Smooth muscle cell (in vitro differentiated cells): ENCODE measurements around the gene LIPT2. TPM values are rescaled to one million over a fixed set of nuclear protein-coding genes. Genes with fewer than 3 reads are reported as not detected.

ENCODE experiments used
- DNase-seq: peaks from one replicate; lab custom pipeline; 2025; ENCODE audit not compliant: unreplicated experiment; lab: John Stamatoyannopoulos, UW
- H2AFZ ChIP-seq: fragments of 200-600 bp; sonication (generic); 2 replicates; pipeline ENCODE4 v1.6.0; 2016; ENCODE audit warnings: antibody characterized with exemption, low read depth, mild to moderate bottlenecking
- H3F3A ChIP-seq: fragments of 200-600 bp; sonication (generic); 2 replicates; pipeline ENCODE4 v1.6.0; 2017; ENCODE audit warnings: antibody characterized with exemption, low read depth
- H3K27ac ChIP-seq: fragments of 200-600 bp; sonication (generic); 2 replicates; pipeline ENCODE4 v1.5.1; 2016; ENCODE audit warnings: low read depth, mild to moderate bottlenecking
- H3K27me3 ChIP-seq: fragments of 200-600 bp; sonication (generic); 2 replicates; pipeline ENCODE4 v1.6.1; 2016; ENCODE audit warnings: low read depth, mild to moderate bottlenecking
- H3K36me3 ChIP-seq: fragments of 200-600 bp; sonication (generic); 2 replicates; pipeline ENCODE4 v1.5.1; 2016; ENCODE audit warnings: low read depth
- H3K4me1 ChIP-seq: fragments of 200-600 bp; sonication (generic); 2 replicates; pipeline ENCODE4 v1.5.1; 2016; ENCODE audit warnings: low read depth
- H3K4me2 ChIP-seq: fragments of 200-600 bp; sonication (generic); 2 replicates; pipeline ENCODE4 v1.6.0; 2016; ENCODE audit warnings: mild to moderate bottlenecking
- H3K4me3 ChIP-seq: fragments of 200-600 bp; sonication (generic); 2 replicates; pipeline ENCODE4 v1.5.1; 2016; ENCODE audit warnings: mild to moderate bottlenecking
- H3K79me2 ChIP-seq: fragments of 200-600 bp; sonication (generic); 2 replicates; pipeline ENCODE4 v1.6.0; 2016; ENCODE audit warnings: low read depth, mild to moderate bottlenecking
- H3K9ac ChIP-seq: fragments of 200-600 bp; sonication (generic); 2 replicates; pipeline ENCODE4 v1.6.0; 2016; ENCODE audit warnings: low read depth
- H3K9me3 ChIP-seq: fragments of 200-600 bp; sonication (generic); replicated peaks from 2 replicates; pipeline ENCODE4 v1.5.1; 2016; ENCODE audit warnings: low read depth
- H4K20me1 ChIP-seq: fragments of 200-600 bp; sonication (generic); 2 replicates; pipeline ENCODE4 v1.6.0; 2016; ENCODE audit warnings: low read depth
- CTCF ChIP-seq: fragments of 200-600 bp; sonication (generic); IDR thresholded peaks from 2 replicates; pipeline ENCODE4 v1.5.1; 2017; ENCODE audit warnings: borderline replicate concordance, mild to moderate bottlenecking, antibody characterized with exemption; ENCODE audit not compliant: insufficient read depth, poor library complexity, severe bottlenecking
- WGBS: methylation state at CpG from one replicate; pipeline ENCODE4 v1.1.7; 2016; ENCODE audit warnings: low lambda C conversion rate; 5-methylcytosine and 5-hydroxymethylcytosine counted together
- polyA plus RNA-seq: library from polyadenylated mRNA; unstranded; fragments of >200 nt; fragmentation: Nextera tagmentation; extraction: Ambion mirVana; gene quantifications from 2 replicates; pipeline ENCODE4 v1.2.1, GENCODE V29; 2016
- total RNA-seq: library from RNA; depleted of rRNA; stranded (reverse); fragments of >200 nt; gene quantifications from 2 replicates; pipeline ENCODE4 v1.2.3, GENCODE V29; 2014

LIPT2 gene
- total and polyA plus RNA-seq, 2 experiments from 2014 or later, result 4.0 to 10.2 TPM

- Histone ChIP-seq H3K9me3 (no peaks in the 10 kb centered on the region), H3K4me2 (no peak overlapping the region), H3K4me3 (no peak overlapping the region), H3K27me3 (no peaks in the 10 kb centered on the region), H3K4me1 (no peaks in the 10 kb centered on the region), H3K36me3 (no peaks in the 10 kb centered on the region), H4K20me1 (no peaks in the 10 kb centered on the region), H2AFZ (no peak overlapping the region), H3F3A (no peaks in the 10 kb centered on the region), H3K27ac (no peak overlapping the region), H3K9ac (no peak overlapping the region), H3K79me2 (no peaks in the 10 kb centered on the region)
- TF ChIP-seq CTCF, result peak; percentile 17
- WGBS, result 86% methylated on average over 1 of the region's 1 CpG
- DNase-seq, result no peak
These were observed 5.6 kb downstream of the LIPT2 start for GRCh38 chr11:74487875-74488274.

- TF ChIP-seq CTCF, result no peak
- Histone ChIP-seq H3K79me2 (no peaks in the 10 kb centered on the region), H3K27me3 (no peaks in the 10 kb centered on the region), H3K36me3 (no peaks in the 10 kb centered on the region), H3F3A (no peaks in the 10 kb centered on the region), H3K9ac (no peak overlapping the region), H3K4me3 (no peak overlapping the region), H3K4me2 (no peak overlapping the region), H3K4me1 (no peaks in the 10 kb centered on the region), H2AFZ (no peak overlapping the region), H3K27ac (no peak overlapping the region), H4K20me1 (no peaks in the 10 kb centered on the region), H3K9me3 (no peaks in the 10 kb centered on the region)
- no peak for DNase-seq
- WGBS, result 92% methylated on average over 2 of the region's 2 CpGs
These were observed 7.7 kb downstream of the LIPT2 start for GRCh38 chr11:74485868-74486267.

GRCh38 chr11:74480688-74481417 lies 12.7 kb downstream of the LIPT2 start:
- H3K27ac ChIP-seq, result no peak overlapping the region
- H3K79me2 ChIP-seq, result no peaks in the 10 kb centered on the region
- no peak for TF ChIP-seq CTCF
- no peaks in the 10 kb centered on the region for H3K4me1 ChIP-seq
- H3K4me3 ChIP-seq, result no peak overlapping the region
- H3K9ac ChIP-seq, result no peak overlapping the region
- no peak overlapping the region for H2AFZ ChIP-seq
- no peaks in the 10 kb centered on the region for H3K36me3 ChIP-seq
- 90% methylated on average over 3 of the region's 3 CpGs for WGBS
- H3K4me2 ChIP-seq, result no peak overlapping the region
- no peak for DNase-seq
- H3F3A ChIP-seq, result no peaks in the 10 kb centered on the region
- no peaks in the 10 kb centered on the region for H3K27me3 ChIP-seq
- no peaks in the 10 kb centered on the region for H3K9me3 ChIP-seq
- no peaks in the 10 kb centered on the region for H4K20me1 ChIP-seq

GRCh38 chr11:74479732-74480123 lies 13.8 kb downstream of the LIPT2 start:
- H3K36me3 ChIP-seq, result no peaks in the 10 kb centered on the region
- H4K20me1 ChIP-seq, result no peaks in the 10 kb centered on the region
- H3K27me3 ChIP-seq, result no peaks in the 10 kb centered on the region
- TF ChIP-seq CTCF, result no peak
- H3K4me3 ChIP-seq, result no peak overlapping the region
- H3K9ac ChIP-seq, result no peak overlapping the region
- no peaks in the 10 kb centered on the region for H3K79me2 ChIP-seq
- no peaks in the 10 kb centered on the region for H3K4me1 ChIP-seq
- no peak for DNase-seq
- 36% methylated on average over 1 of the region's 1 CpG for WGBS
- no peak overlapping the region for H3K4me2 ChIP-seq
- peak overlapping the region; percentile 5 for H2AFZ ChIP-seq
- H3K27ac ChIP-seq, result no peak overlapping the region
- H3K9me3 ChIP-seq, result no peaks in the 10 kb centered on the region
- H3F3A ChIP-seq, result no peaks in the 10 kb centered on the region
